Renal pelvis (tissue), 4 donors: ENCODE results near the gene CNKSR1. TPM values are rescaled to one million over a fixed set of nuclear protein-coding genes. Genes with fewer than 3 reads are reported as not detected.

Experiments
- DNase-seq: peaks from one replicate; pipeline ENCODE4 v3.0.0-alpha.2; 2013
- polyA plus RNA-seq, 3 donors: library from polyadenylated mRNA; unstranded; fragments of 120-200 nt; gene quantifications; one replicate each; pipeline ENCODE4 v1.2.1, GENCODE V29; 2013; ENCODE audit not compliant: insufficient read length in 3 of 3

Gene CNKSR1
- polyA plus RNA-seq, 3 donors, result 11.9 to 25.6 (median 25.4) TPM

- DNase-seq, result no peak
These were observed 4.5 kb downstream of the CNKSR1 start for GRCh38 chr1:26181586-26182382.

- no peak for DNase-seq
These were observed 5.0 kb downstream of the CNKSR1 start for GRCh38 chr1:26182383-26182696.

- DNase-seq, result no peak
These were observed 6.8 kb downstream of the CNKSR1 start for GRCh38 chr1:26184086-26184485.

- DNase-seq, result no peak
These were observed 7.6 kb downstream of the CNKSR1 start for GRCh38 chr1:26184883-26185282.

- DNase-seq, result no peak
These were observed 10.6 kb downstream of the CNKSR1 start for GRCh38 chr1:26187882-26188281.

- no peak for DNase-seq
These were observed 11.2 kb downstream of the CNKSR1 start for GRCh38 chr1:26188477-26188876.

- no peak for DNase-seq
These were observed 12.0 kb downstream of the CNKSR1 start for GRCh38 chr1:26189331-26189730.

- no peak for DNase-seq
These were observed 12.5 kb downstream of the CNKSR1 start for GRCh38 chr1:26189751-26190275.

GRCh38 chr1:26190373-26190987 is 13.2 kb downstream of the CNKSR1 start, which contains the start of gene CATSPER4:
TSS of gene CATSPER4 (plus strand) at chr1:26190602. CDS start at chr1:26190628, 26 bp downstream.
- peak; percentile 62 for DNase-seq

- DNase-seq, result no peak
These were observed 14.4 kb downstream of the CNKSR1 start for GRCh38 chr1:26191739-26192138.

GRCh38 chr1:26195805-26196204 is 18.5 kb downstream of the CNKSR1 start:
- no peak for DNase-seq

GRCh38 chr1:26197301-26197700 is 20.0 kb downstream of the CNKSR1 start:
- DNase-seq, result no peak

- no peak for DNase-seq
These were observed 20.5 kb downstream of the CNKSR1 start for GRCh38 chr1:26197813-26198212.

- DNase-seq, result no peak
These were observed 23.1 kb downstream of the CNKSR1 start for GRCh38 chr1:26200413-26200812.

GRCh38 chr1:26203642-26204318 is 26.5 kb downstream of the CNKSR1 start:
- DNase-seq, result no peak

- no peak for DNase-seq
These were observed 33.0 kb downstream of the CNKSR1 start for GRCh38 chr1:26210147-26210870.

- no peak for DNase-seq
These were observed 35.4 kb downstream of the CNKSR1 start for GRCh38 chr1:26212726-26213125.

GRCh38 chr1:26213335-26213905 is 36.1 kb downstream of the CNKSR1 start:
- DNase-seq, result no peak

- no peak for DNase-seq
These were observed 38.0 kb downstream of the CNKSR1 start for GRCh38 chr1:26215246-26215645.

- no peak for DNase-seq
These were observed 41.7 kb downstream of the CNKSR1 start for GRCh38 chr1:26218906-26219494.

- DNase-seq, result peak; percentile 8
These were observed 43.1 kb downstream of the CNKSR1 start for GRCh38 chr1:26220199-26220912.
